HepG2 (cell line): ENCODE results near the gene COL9A3. TPM values are rescaled to one million over a fixed set of nuclear protein-coding genes. Genes with fewer than 3 reads are reported as not detected.

Source experiments
- AGO2 ChIP-seq: fragments of 200-400 bp; formaldehyde crosslinking; optimal IDR thresholded peaks from 2 replicates; pipeline ENCODE3; 2017; ENCODE audit warnings: mild to moderate bottlenecking, low read depth, low read length, moderate library complexity
- ATF2 ChIP-seq: sonication (generic); formaldehyde crosslinking; IDR thresholded peaks from 2 replicates; pipeline ENCODE4 v1.4.0; 2020; ENCODE audit warnings: missing genetic modification reagents
- CERS6 ChIP-seq: sonication (generic); formaldehyde crosslinking; IDR thresholded peaks from 2 replicates; pipeline ENCODE4 v1.5.0; 2020; ENCODE audit warnings: missing genetic modification reagents
- DR1 ChIP-seq: sonication (generic); formaldehyde crosslinking; IDR thresholded peaks from 2 replicates; pipeline ENCODE4 v1.8.0; 2021; ENCODE audit warnings: mild to moderate bottlenecking, missing genetic modification reagents, inconsistent platforms
- HCFC1 ChIP-seq: fragments of 150-350 bp; IDR thresholded peaks from 2 replicates; pipeline ENCODE4 v1.6.1; 2014; ENCODE audit warnings: low read depth, low read length
- HOMEZ ChIP-seq: IDR thresholded peaks from 2 replicates; pipeline ENCODE4 v1.6.1; 2016; ENCODE audit warnings: low read depth
- KLF9 ChIP-seq: IDR thresholded peaks from 2 replicates; pipeline ENCODE4 v1.6.1; 2016; ENCODE audit warnings: low read depth
- KMT2B ChIP-seq: IDR thresholded peaks from 2 replicates; pipeline ENCODE4 v1.6.1; 2016; ENCODE audit warnings: missing genetic modification reagents, missing compliant biosample characterization
- PHF20 ChIP-seq: sonication (generic); formaldehyde crosslinking; IDR thresholded peaks from 2 replicates; pipeline ENCODE4 v1.5.0; 2020; ENCODE audit warnings: mild to moderate bottlenecking, missing genetic modification reagents
- PLSCR1 ChIP-seq: sonication (generic); formaldehyde crosslinking; IDR thresholded peaks from 2 replicates; pipeline ENCODE4 v1.5.0; 2020; ENCODE audit warnings: missing genetic modification reagents, mild to moderate bottlenecking, borderline replicate concordance
- SIX4 ChIP-seq: sonication (generic); formaldehyde crosslinking; IDR thresholded peaks from 2 replicates; pipeline ENCODE4 v1.4.0; 2020; ENCODE audit warnings: missing genetic modification reagents
- SOX13 ChIP-seq, 3 experiments: fragments of 450-650 bp in 1 of 3; sonication (generic) in 1 of 3; formaldehyde crosslinking in 1 of 3; IDR thresholded peaks in 2 of 3; conservative IDR thresholded peaks in 1 of 3; 2 replicates each; pipeline versions ENCODE4 v1.5.0 to v1.6.1; 2016 to 2020; ENCODE audit warnings: antibody characterized with exemption in 1 of 3, mild to moderate bottlenecking in 1 of 3, missing compliant biosample characterization in 1 of 3, missing genetic modification reagents in 1 of 3, moderate library complexity in 1 of 3
- SOX6 ChIP-seq, 2 experiments: fragments of 450-650 bp in 1 of 2; sonication (generic) in 1 of 2; formaldehyde crosslinking in 1 of 2; IDR thresholded peaks; 2 replicates each; pipeline versions ENCODE4 v1.4.0 to v1.6.1; 2017 to 2020; ENCODE audit warnings: antibody characterized with exemption in 1 of 2, mild to moderate bottlenecking in 1 of 2, missing genetic modification reagents in 1 of 2
- YEATS2 ChIP-seq: sonication (generic); formaldehyde crosslinking; IDR thresholded peaks from 2 replicates; pipeline ENCODE4 v1.4.0; 2020; ENCODE audit warnings: missing genetic modification reagents, borderline replicate concordance
- ZBTB42 ChIP-seq: sonication (generic); formaldehyde crosslinking; IDR thresholded peaks from 2 replicates; pipeline ENCODE4 v1.5.0; 2020; ENCODE audit warnings: mild to moderate bottlenecking, missing genetic modification reagents
- ZNF460 ChIP-seq: sonication (generic); formaldehyde crosslinking; IDR thresholded peaks from 2 replicates; pipeline ENCODE4 v1.5.1; 2020; ENCODE audit warnings: missing genetic modification reagents, mild to moderate bottlenecking, borderline replicate concordance
- ZNF550 ChIP-seq: sonication (generic); formaldehyde crosslinking; IDR thresholded peaks from 2 replicates; pipeline ENCODE4 v1.4.0; 2020; ENCODE audit warnings: mild to moderate bottlenecking, missing genetic modification reagents, borderline replicate concordance
- ZNF597 ChIP-seq: sonication (generic); formaldehyde crosslinking; IDR thresholded peaks from 2 replicates; pipeline ENCODE4 v1.5.0; 2020; ENCODE audit warnings: missing genetic modification reagents
- ZNF784 ChIP-seq: sonication (generic); formaldehyde crosslinking; IDR thresholded peaks from 2 replicates; pipeline ENCODE4 v1.5.1; 2020; ENCODE audit warnings: missing genetic modification reagents, mild to moderate bottlenecking, borderline replicate concordance
- ZSCAN21 ChIP-seq: sonication (generic); formaldehyde crosslinking; IDR thresholded peaks from 2 replicates; pipeline ENCODE4 v1.8.0; 2022; ENCODE audit warnings: mild to moderate bottlenecking, missing genetic modification reagents, moderate library complexity, borderline replicate concordance
- ZSCAN22 ChIP-seq: sonication (generic); formaldehyde crosslinking; IDR thresholded peaks from 2 replicates; pipeline ENCODE4 v1.4.0; 2020; ENCODE audit warnings: mild to moderate bottlenecking, missing genetic modification reagents
- polyA plus RNA-seq, 8 experiments: library from polyadenylated mRNA; depleted of rRNA in 3 of 8; stranded (reverse) in 7 of 8; unstranded in 1 of 8; fragments of >200 nt; fragmentation: Illumina TruSeq in 4 of 8; extraction: Trizol in 4 of 8; gene quantifications; 2 replicates each; pipeline versions ENCODE4 v1.2.1 to v1.2.3, GENCODE V29; 2011 to 2016; ENCODE audit warnings: low read depth in 4 of 8, missing spikeins in 1 of 8, mixed read lengths in 1 of 8; ENCODE audit not compliant: insufficient read depth in 1 of 8
- total RNA-seq, 5 experiments: library from RNA; depleted of rRNA; stranded (reverse); fragments of >200 nt; fragmentation: Illumina TruSeq; extraction: Trizol; gene quantifications; 2 replicates each; pipeline ENCODE4 v1.2.3, GENCODE V29; 2016; ENCODE audit warnings: low read depth in 1 of 5

COL9A3 gene
- total and polyA plus RNA-seq, 2 of the 13 experiments (the other 11 are each of a cell fraction or from before 2014, with no cell fraction given), result 155 to 204 TPM

- TF ChIP-seq SOX13 (IDR thresholded peaks at IDR 0.05) (no peak), SOX13 (CRISPR knock-in tag; conservative IDR thresholded peaks at IDR 0.05 in 1 of 2, IDR thresholded peaks at IDR 0.05 in 1 of 2) (peak; percentile 36 to 75; a peak in 2 of 4 replicates), ZNF550 (CRISPR knock-in tag) (no peak), YEATS2 (peak; percentile 68; the same call in 1 of the 2 replicates), ZSCAN22 (CRISPR knock-in tag) (peak; percentile 57; the same call in 1 of the 2 replicates), ZNF784 (CRISPR knock-in tag) (no peak), HOMEZ (peak; percentile 91), PLSCR1 (CRISPR knock-in tag) (no peak), KMT2B (peak; percentile 81), KLF9 (CRISPR knock-in tag) (peak; percentile 85; the same call in 1 of the 2 replicates), PHF20 (CRISPR knock-in tag) (no peak), SOX6 (IDR thresholded peaks at IDR 0.05) (no peak), SOX6 (CRISPR knock-in tag; IDR thresholded peaks at IDR 0.05) (peak; percentile 68; the same call in 1 of the 2 replicates), HCFC1 (no peak; the same call in 1 of the 2 replicates), ZBTB42 (no peak), DR1 (CRISPR knock-in tag) (no peak), SIX4 (peak; percentile 28; the same call in 1 of the 2 replicates), ATF2 (peak; percentile 94), ZSCAN21 (peak; percentile 65; the same call in 1 of the 2 replicates), AGO2 (no peak), CERS6 (CRISPR knock-in tag) (0 out of 2 replicates have a peak, but pooled peaks have one; percentile 53), ZNF460 (CRISPR knock-in tag) (peak; percentile 58; the same call in 1 of the 2 replicates), ZNF597 (CRISPR knock-in tag) (no peak)
These were observed 6.2 kb downstream of the COL9A3 start (continued) for GRCh38 chr20:62822788-62823651.
